ENCODE data around the gene CDC27. TPM values are rescaled to one million over a fixed set of nuclear protein-coding genes. Genes with fewer than 3 reads are reported as not detected.
"Not testable (repeated sequence)": the region's sequence is repeated elsewhere in the genome, so short reads cannot be mapped to it uniquely, and the experiment has no call there.

CDC27 gene
- total and polyA plus RNA-seq, 2 experiments from 2014 or later, result 35.6 to 63.5 TPM

GRCh38 chr17:47076171-47076570 is 112.9 kb downstream of the CDC27 start:
- no peaks in the 10 kb centered on the region for H3K9me3 ChIP-seq (ENCODE audit: low read depth)
- no peak overlapping the region for H3K4me2 ChIP-seq

GRCh38 chr17:47074361-47074760 is 114.7 kb downstream of the CDC27 start:
- H3K4me3 ChIP-seq; H3K9me3 ChIP-seq (ENCODE audit: low read depth); H3K36me3 ChIP-seq (replicated peaks; ENCODE audit: insufficient read depth, low read depth); H3K27ac ChIP-seq; H4K20me1 ChIP-seq (ENCODE audit: insufficient read depth, poor library complexity, severe bottlenecking); H3K79me2 ChIP-seq; H3K27me3 ChIP-seq; H3K4me2 ChIP-seq; H3K4me1 ChIP-seq (ENCODE audit: insufficient read depth); H3K9me2 ChIP-seq (replicated peaks; ENCODE audit: insufficient read depth); H2AFZ ChIP-seq; DNase-seq (ENCODE audit: low spot score): not testable (repeated sequence)
- 88% methylated on average over 1 of the region's 1 CpG for WGBS (ENCODE audit: low lambda C conversion rate, missing lambda C conversion rate)

More at GRCh38 chr17:47076171-47076570, 112.9 kb downstream of the CDC27 start:
- TF ChIP-seq EZH2phosphoT487 (IDR thresholded peaks at IDR 0.05; ENCODE audit: low read depth, severe bottlenecking, unreplicated experiment) (no peak), CTCF (IDR thresholded peaks at IDR 0.05; ENCODE audit: poor library complexity) (no peak), EZH2 (IDR thresholded peaks at IDR 0.05; ENCODE audit: borderline replicate concordance) (no peak)
- Histone ChIP-seq H3K79me2 (peaks cover 4% of the 10 kb centered on the region), H2AFZ (no peak overlapping the region), H3K4me3 (no peak overlapping the region), H4K20me1 (ENCODE audit: insufficient read depth, poor library complexity, severe bottlenecking) (no peaks in the 10 kb centered on the region), H3K9me2 (replicated peaks; ENCODE audit: insufficient read depth) (no peaks in the 10 kb centered on the region), H3K27me3 (no peaks in the 10 kb centered on the region), H3K4me1 (ENCODE audit: insufficient read depth) (no peaks in the 10 kb centered on the region), H3K27ac (no peak overlapping the region), H3K36me3 (replicated peaks; ENCODE audit: insufficient read depth, low read depth) (no peaks in the 10 kb centered on the region)
- 97% methylated on average over 1 of the region's 1 CpG for WGBS (ENCODE audit: low lambda C conversion rate, missing lambda C conversion rate)
- no peak for DNase-seq (ENCODE audit: low spot score)

- H3K9me2 ChIP-seq (replicated peaks; ENCODE audit: insufficient read depth); H2AFZ ChIP-seq; H3K9me3 ChIP-seq (ENCODE audit: low read depth); DNase-seq (ENCODE audit: low spot score); H3K4me1 ChIP-seq (ENCODE audit: insufficient read depth); H3K27me3 ChIP-seq; H3K4me2 ChIP-seq; H3K79me2 ChIP-seq; H4K20me1 ChIP-seq (ENCODE audit: insufficient read depth, poor library complexity, severe bottlenecking); H3K4me3 ChIP-seq; H3K27ac ChIP-seq; H3K36me3 ChIP-seq (replicated peaks; ENCODE audit: insufficient read depth, low read depth): not testable (repeated sequence)
- WGBS (ENCODE audit: low lambda C conversion rate, missing lambda C conversion rate), result 96% methylated on average over 4 of the region's 4 CpGs
These were observed 115.5 kb downstream of the CDC27 start for GRCh38 chr17:47073629-47074028.

- Histone ChIP-seq H4K20me1 (ENCODE audit: insufficient read depth, poor library complexity, severe bottlenecking) (no peaks in the 10 kb centered on the region), H3K9me3 (ENCODE audit: low read depth) (no peaks in the 10 kb centered on the region), H2AFZ (no peak overlapping the region), H3K4me2 (no peak overlapping the region), H3K4me1 (ENCODE audit: insufficient read depth) (no peaks in the 10 kb centered on the region), H3K4me3 (no peak overlapping the region), H3K27me3 (no peaks in the 10 kb centered on the region), H3K36me3 (replicated peaks; ENCODE audit: insufficient read depth, low read depth) (no peaks in the 10 kb centered on the region), H3K27ac (no peak overlapping the region), H3K9me2 (replicated peaks; ENCODE audit: insufficient read depth) (no peaks in the 10 kb centered on the region), H3K79me2 (no peaks in the 10 kb centered on the region)
- no peak for DNase-seq (ENCODE audit: low spot score)
- TF ChIP-seq EZH2 (IDR thresholded peaks at IDR 0.05; ENCODE audit: borderline replicate concordance) (no peak), EZH2phosphoT487 (IDR thresholded peaks at IDR 0.05; ENCODE audit: low read depth, severe bottlenecking, unreplicated experiment) (no peak), CTCF (IDR thresholded peaks at IDR 0.05; ENCODE audit: poor library complexity) (no peak)
- WGBS (ENCODE audit: low lambda C conversion rate, missing lambda C conversion rate), result 72% methylated on average over 5 of the region's 5 CpGs
These were observed 116.2 kb downstream of the CDC27 start for GRCh38 chr17:47072886-47073285.

GRCh38 chr17:47071171-47071570 is 117.9 kb downstream of the CDC27 start:
- H3K9me2 ChIP-seq (replicated peaks; ENCODE audit: insufficient read depth); H3K36me3 ChIP-seq (replicated peaks; ENCODE audit: insufficient read depth, low read depth); H3K79me2 ChIP-seq; H3K4me1 ChIP-seq (ENCODE audit: insufficient read depth); H3K9me3 ChIP-seq (ENCODE audit: low read depth); H4K20me1 ChIP-seq (ENCODE audit: insufficient read depth, poor library complexity, severe bottlenecking); H3K4me3 ChIP-seq; H3K4me2 ChIP-seq; H3K27me3 ChIP-seq; H2AFZ ChIP-seq; DNase-seq (ENCODE audit: low spot score): not testable (repeated sequence)
- H3K27ac ChIP-seq, result peak overlapping the region; percentile 61
- 98% methylated on average over 2 of the region's 2 CpGs for WGBS (ENCODE audit: low lambda C conversion rate, missing lambda C conversion rate)

GRCh38 chr17:47070266-47070665 is 118.8 kb downstream of the CDC27 start:
- H3K79me2 ChIP-seq; H3K4me3 ChIP-seq; H3K4me2 ChIP-seq; H3K27me3 ChIP-seq; H3K4me1 ChIP-seq (ENCODE audit: insufficient read depth); H3K9me3 ChIP-seq (ENCODE audit: low read depth); H3K36me3 ChIP-seq (replicated peaks; ENCODE audit: insufficient read depth, low read depth); H2AFZ ChIP-seq; H4K20me1 ChIP-seq (ENCODE audit: insufficient read depth, poor library complexity, severe bottlenecking); H3K9me2 ChIP-seq (replicated peaks; ENCODE audit: insufficient read depth): not testable (repeated sequence)
- H3K27ac ChIP-seq, result peak overlapping the region; percentile 61
- peak; percentile 12 for DNase-seq (ENCODE audit: low spot score)
- WGBS (ENCODE audit: low lambda C conversion rate, missing lambda C conversion rate), result 87% methylated on average over 4 of the region's 4 CpGs
